OCI-LY3 (cell line): Measurements from ENCODE around the gene JMY.

Source experiments
- H2AFZ ChIP-seq: fragments of 200-600, 300-600 bp; shearing (Covaris generic); 2 replicates; pipeline ENCODE4 v1.6.0; 2014; ENCODE audit warnings: antibody characterized with exemption, low read depth, low read length
- H3K27ac ChIP-seq: fragments of 200-600, 300-600 bp; sonication (generic); 2 replicates; pipeline ENCODE4 v1.5.1; 2014; ENCODE audit warnings: mild to moderate bottlenecking, low read length, moderate library complexity, mixed read lengths
- H3K27me3 ChIP-seq: fragments of 200-600, 300-600 bp; sonication (generic); 2 replicates; pipeline ENCODE4 v1.6.1; 2014; ENCODE audit warnings: low read depth, low read length, mixed read lengths
- H3K36me3 ChIP-seq: fragments of 200-600, 300-600 bp; sonication (generic); replicated peaks from 2 replicates; pipeline ENCODE3; 2014; ENCODE audit warnings: low read depth, low read length, mixed read lengths
- H3K4me1 ChIP-seq: fragments of 300-600, 200-600 bp; sonication (generic); 2 replicates; pipeline ENCODE4 v1.6.1; 2014; ENCODE audit warnings: low read length, mixed read lengths
- H3K4me2 ChIP-seq: fragments of 200-600, 300-600 bp; sonication (generic); 2 replicates; pipeline ENCODE4 v1.6.1; 2014; ENCODE audit warnings: low read length, mixed read lengths
- H3K4me3 ChIP-seq: fragments of 300-600, 200-600 bp; sonication (generic); 2 replicates; pipeline ENCODE4 v1.5.1; 2014; ENCODE audit warnings: antibody characterized with exemption, mild to moderate bottlenecking, low read length, moderate library complexity
- H3K79me2 ChIP-seq: fragments of 300-600, 200-600 bp; shearing (Covaris generic); 2 replicates; pipeline ENCODE4 v1.6.1; 2014; ENCODE audit warnings: mild to moderate bottlenecking, low read length, mixed read lengths
- H3K9ac ChIP-seq: fragments of 300-600, 200-600 bp; shearing (Covaris generic); 2 replicates; pipeline ENCODE4 v1.6.0; 2014; ENCODE audit warnings: mild to moderate bottlenecking, low read length, moderate library complexity
- H3K9me3 ChIP-seq: fragments of 200-600, 300-600 bp; shearing (Covaris generic); 2 replicates; pipeline ENCODE4 v1.6.1; 2014; ENCODE audit warnings: low read length, mixed read lengths; ENCODE audit not compliant: insufficient read depth
- H4K20me1 ChIP-seq: fragments of 200-600, 300-600 bp; sonication (generic); 2 replicates; pipeline ENCODE4 v1.6.1; 2016; ENCODE audit warnings: low read length, mixed read lengths; ENCODE audit not compliant: insufficient read depth
- EZH2phosphoT487 ChIP-seq: fragments of 200-600 bp; shearing (Covaris generic); IDR thresholded peaks from 2 replicates; pipeline ENCODE4 v1.6.1; 2018; ENCODE audit warnings: antibody characterized with exemption, mixed run types, low read depth
- TF ChIP-seq, protein P1 (sequence below): fragments of 200-600, 300-600 bp; sonication (generic); IDR thresholded peaks from 2 replicates; pipeline ENCODE4 v1.5.1; 2014; ENCODE audit warnings: antibody characterized with exemption, low read length, low read depth

JMY gene

GRCh38 chr5:79209505-79209904 is 26.4 kb upstream of the JMY start:
- no peak overlapping the region for H2AFZ ChIP-seq
- H3K4me2 ChIP-seq = no peak overlapping the region
- H3K4me3 ChIP-seq = no peak overlapping the region
- H3K9me3 ChIP-seq = no peaks in the 10 kb centered on the region
- no peak for TF ChIP-seq EZH2phosphoT487
- TF ChIP-seq, protein P1, sequence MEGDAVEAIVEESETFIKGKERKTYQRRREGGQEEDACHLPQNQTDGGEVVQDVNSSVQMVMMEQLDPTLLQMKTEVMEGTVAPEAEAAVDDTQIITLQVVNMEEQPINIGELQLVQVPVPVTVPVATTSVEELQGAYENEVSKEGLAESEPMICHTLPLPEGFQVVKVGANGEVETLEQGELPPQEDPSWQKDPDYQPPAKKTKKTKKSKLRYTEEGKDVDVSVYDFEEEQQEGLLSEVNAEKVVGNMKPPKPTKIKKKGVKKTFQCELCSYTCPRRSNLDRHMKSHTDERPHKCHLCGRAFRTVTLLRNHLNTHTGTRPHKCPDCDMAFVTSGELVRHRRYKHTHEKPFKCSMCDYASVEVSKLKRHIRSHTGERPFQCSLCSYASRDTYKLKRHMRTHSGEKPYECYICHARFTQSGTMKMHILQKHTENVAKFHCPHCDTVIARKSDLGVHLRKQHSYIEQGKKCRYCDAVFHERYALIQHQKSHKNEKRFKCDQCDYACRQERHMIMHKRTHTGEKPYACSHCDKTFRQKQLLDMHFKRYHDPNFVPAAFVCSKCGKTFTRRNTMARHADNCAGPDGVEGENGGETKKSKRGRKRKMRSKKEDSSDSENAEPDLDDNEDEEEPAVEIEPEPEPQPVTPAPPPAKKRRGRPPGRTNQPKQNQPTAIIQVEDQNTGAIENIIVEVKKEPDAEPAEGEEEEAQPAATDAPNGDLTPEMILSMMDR = no peak
- H3K4me1 ChIP-seq = no peaks in the 10 kb centered on the region
- H3K9ac ChIP-seq = no peak overlapping the region
- H3K27me3 ChIP-seq = no peaks in the 10 kb centered on the region
- no peaks in the 10 kb centered on the region for H3K36me3 ChIP-seq
- no peaks in the 10 kb centered on the region for H4K20me1 ChIP-seq
- H3K27ac ChIP-seq = no peak overlapping the region
- no peaks in the 10 kb centered on the region for H3K79me2 ChIP-seq

DNA sequence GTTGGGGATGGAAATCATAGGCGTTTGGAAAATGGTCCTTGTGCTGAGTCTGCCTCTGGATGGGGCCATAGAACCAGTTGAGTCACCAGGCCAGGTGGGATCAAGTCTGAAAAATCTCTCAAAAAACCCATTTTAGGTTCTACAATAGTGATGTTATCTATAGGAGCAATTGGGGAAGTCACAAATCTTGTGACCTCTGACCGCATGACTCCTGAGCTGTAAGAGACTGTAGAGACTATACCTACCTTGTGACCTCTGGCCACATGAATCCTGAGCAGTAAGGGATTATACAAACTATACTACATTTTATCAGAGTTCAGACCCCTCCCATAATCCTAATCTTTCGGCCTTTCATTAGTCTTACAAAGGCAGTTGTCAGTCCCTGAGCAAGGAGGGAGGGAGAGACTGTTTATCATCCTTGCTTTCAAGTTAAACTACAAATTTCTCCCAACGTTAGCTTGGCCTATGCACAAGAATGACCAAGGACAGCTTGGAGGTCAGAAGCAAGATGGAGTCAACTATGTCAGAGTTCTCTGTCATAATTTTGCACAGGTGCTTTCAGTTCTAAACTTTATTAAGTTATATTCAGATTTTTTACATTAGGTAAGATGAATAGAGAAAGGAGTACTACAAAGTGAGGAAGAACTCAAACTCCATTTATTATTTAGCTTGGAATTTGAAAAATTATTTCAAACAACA is 11.5 kb upstream of the JMY start:
- Histone ChIP-seq H4K20me1 (no peaks in the 10 kb centered on the region), H3K4me1 (no peaks in the 10 kb centered on the region), H3K4me3 (no peak overlapping the region), H3K79me2 (no peaks in the 10 kb centered on the region), H3K27me3 (no peaks in the 10 kb centered on the region), H3K9ac (no peak overlapping the region), H3K9me3 (no peaks in the 10 kb centered on the region), H3K27ac (no peak overlapping the region), H3K36me3 (no peaks in the 10 kb centered on the region), H2AFZ (no peak overlapping the region), H3K4me2 (no peak overlapping the region)
- TF ChIP-seq, protein P1 = no peak
- no peak for TF ChIP-seq EZH2phosphoT487

DNA sequence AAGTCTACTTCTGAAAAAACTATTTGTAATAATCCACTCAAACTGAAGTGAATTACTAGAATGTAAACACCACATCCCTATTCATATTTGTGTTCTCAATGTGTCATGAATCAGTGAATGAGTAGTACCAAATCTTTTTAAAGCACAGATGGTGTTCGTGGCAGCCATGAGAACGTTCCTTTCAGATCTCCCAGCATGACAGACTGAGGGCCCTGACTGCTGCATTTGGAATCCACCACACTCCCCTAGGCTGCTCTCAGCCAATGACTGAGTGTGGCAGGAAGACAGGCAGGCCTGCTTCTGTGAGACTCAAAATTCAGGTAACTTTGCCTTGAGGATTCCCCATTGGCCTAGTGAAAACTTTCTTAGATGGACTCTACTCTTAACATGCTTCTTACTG is 10.9 kb upstream of the JMY start:
- Histone ChIP-seq H3K79me2 (no peaks in the 10 kb centered on the region), H3K9me3 (no peaks in the 10 kb centered on the region), H3K27me3 (no peaks in the 10 kb centered on the region), H3K4me1 (no peaks in the 10 kb centered on the region), H4K20me1 (no peaks in the 10 kb centered on the region), H3K36me3 (no peaks in the 10 kb centered on the region), H3K4me3 (no peak overlapping the region), H3K27ac (no peak overlapping the region), H2AFZ (no peak overlapping the region), H3K4me2 (no peak overlapping the region), H3K9ac (no peak overlapping the region)
- TF ChIP-seq, protein P1 = no peak
- no peak for TF ChIP-seq EZH2phosphoT487

DNA sequence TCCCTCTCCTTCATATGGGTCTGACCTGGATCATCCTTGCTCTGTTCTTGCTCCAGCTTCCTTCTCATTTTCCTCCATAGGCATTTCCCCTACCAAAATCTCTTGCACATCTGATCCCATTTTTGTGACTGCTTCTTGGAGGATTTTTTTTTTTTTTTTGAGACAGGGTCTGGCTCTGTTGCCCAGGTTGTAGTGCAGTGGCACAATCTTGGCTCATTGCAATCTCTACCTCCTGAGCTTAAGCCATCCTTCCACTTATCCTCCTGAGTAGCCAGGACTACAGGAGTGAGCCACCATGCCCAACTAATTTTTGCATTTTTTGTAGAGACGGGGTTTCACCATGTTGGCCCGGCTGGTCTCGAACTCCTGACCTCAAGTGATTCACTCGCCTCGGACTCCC is 10.5 kb upstream of the JMY start:
- no peak overlapping the region for H3K4me2 ChIP-seq

More for the DNA sequence above, 10.5 kb upstream of the JMY start:
- H3K9ac ChIP-seq = no peak overlapping the region
- H3K36me3 ChIP-seq = no peaks in the 10 kb centered on the region
- no peak overlapping the region for H3K4me3 ChIP-seq
- H3K4me1 ChIP-seq = no peaks in the 10 kb centered on the region
- H2AFZ ChIP-seq = no peak overlapping the region
- H4K20me1 ChIP-seq = no peaks in the 10 kb centered on the region
- H3K27me3 ChIP-seq = no peaks in the 10 kb centered on the region
- no peaks in the 10 kb centered on the region for H3K9me3 ChIP-seq
- no peak for TF ChIP-seq EZH2phosphoT487
- TF ChIP-seq, protein P1 = no peak
- no peaks in the 10 kb centered on the region for H3K79me2 ChIP-seq
- H3K27ac ChIP-seq = no peak overlapping the region
